IMR-90 (cell line): ENCODE measurements around the gene PTGDS. TPM values are rescaled to one million over a fixed set of nuclear protein-coding genes. Genes with fewer than 3 reads are reported as not detected.

ENCODE experiments used
- ATAC-seq: fragments of 200-7000 bp; cut with Tn5 transposase; 2 replicates; pipeline ENCODE4 v1.9.1; 2020; ENCODE audit warnings: low read depth, mild to moderate bottlenecking, moderate library complexity
- BruUV-seq: library from RNA; stranded (reverse); fragments of 400-500 nt; replicated peaks from 2 replicates; lab custom pipeline; 2021; lab: Mats Ljungman, UMichigan
- CTCF ChIA-PET: fragments of 300-600 bp; formaldehyde crosslinking; extraction: SDS; loops from one replicate; lab custom pipeline; 2021; ENCODE audit warnings: antibody characterized with exemption; lab: Yijun Ruan, JAX
- POLR2A ChIA-PET: fragments of 300-600 bp; sonication (Branson Sonifier 250); formaldehyde crosslinking; loops from one replicate; lab custom pipeline; 2022; ENCODE audit warnings: antibody characterized with exemption; ENCODE audit not compliant: unreplicated experiment; lab: Charles Lee
- DNase-seq: peaks from one replicate; pipeline ENCODE4 v3.0.0; 2013
- H2AFZ ChIP-seq: replicated peaks from 2 replicates; pipeline ENCODE3; 2013; ENCODE audit warnings: low read length, mild to moderate bottlenecking; ENCODE audit not compliant: poor library complexity
- H2AK5ac ChIP-seq: 2 replicates; pipeline ENCODE4 v1.6.1; 2013; ENCODE audit warnings: low read depth, low read length, inconsistent platforms
- H2AK9ac ChIP-seq: replicated peaks from 2 replicates; pipeline ENCODE3; 2013; ENCODE audit warnings: mild to moderate bottlenecking, low read depth, low read length, moderate library complexity; ENCODE audit not compliant: poor library complexity
- H2BK120ac ChIP-seq: 2 replicates; pipeline ENCODE4 v1.6.1; 2013; ENCODE audit warnings: low read depth, low read length, inconsistent platforms
- H2BK15ac ChIP-seq: 3 replicates; pipeline ENCODE4 v1.6.1; 2013; ENCODE audit warnings: low read depth, low read length, inconsistent platforms
- H2BK20ac ChIP-seq: 2 replicates; pipeline ENCODE4 v1.6.1; 2013; ENCODE audit warnings: low read depth, mild to moderate bottlenecking, inconsistent platforms, low read length, moderate library complexity
- H2BK5ac ChIP-seq: 2 replicates; pipeline ENCODE4 v1.6.1; 2013; ENCODE audit warnings: mild to moderate bottlenecking, low read depth, low read length, inconsistent platforms; ENCODE audit not compliant: poor library complexity, severe bottlenecking
- H3K14ac ChIP-seq: replicated peaks from 2 replicates; pipeline ENCODE4 v1.6.1; 2013; ENCODE audit warnings: low read depth, low read length, inconsistent platforms
- H3K18ac ChIP-seq: 2 replicates; pipeline ENCODE4 v1.6.1; 2013; ENCODE audit warnings: low read depth, low read length, control low read depth
- H3K23ac ChIP-seq: 2 replicates; pipeline ENCODE4 v1.6.1; 2013; ENCODE audit warnings: low read depth, low read length, inconsistent platforms
- H3K27ac ChIP-seq: 2 replicates; pipeline ENCODE4 v1.5.1; 2013; ENCODE audit warnings: mild to moderate bottlenecking, control low read depth, low read length; ENCODE audit not compliant: insufficient read depth
- H3K27me3 ChIP-seq: 2 replicates; pipeline ENCODE4 v1.6.1; 2013; ENCODE audit warnings: low read length; ENCODE audit not compliant: control insufficient read depth, insufficient read depth
- H3K36me3 ChIP-seq: 2 replicates; pipeline ENCODE4 v1.6.1; 2013; ENCODE audit warnings: low read length, mixed read lengths; ENCODE audit not compliant: control insufficient read depth, insufficient read depth
- H3K4ac ChIP-seq: 2 replicates; pipeline ENCODE4 v1.6.1; 2013; ENCODE audit warnings: low read depth, low read length, inconsistent platforms
- H3K4me1 ChIP-seq: 2 replicates; pipeline ENCODE4 v1.6.1; 2013; ENCODE audit warnings: low read length, mixed read lengths; ENCODE audit not compliant: control insufficient read depth, insufficient read depth
- H3K4me2 ChIP-seq: 2 replicates; pipeline ENCODE4 v1.6.1; 2013; ENCODE audit warnings: low read depth, mild to moderate bottlenecking, control low read depth, low read length, moderate library complexity
- H3K4me3 ChIP-seq: 2 replicates; pipeline ENCODE4 v1.5.1; 2013; ENCODE audit warnings: low read depth, mild to moderate bottlenecking, control low read depth, low read length, moderate library complexity; ENCODE audit not compliant: insufficient read depth
- H3K56ac ChIP-seq: 2 replicates; pipeline ENCODE4 v1.6.1; 2013; ENCODE audit warnings: low read length, inconsistent platforms; ENCODE audit not compliant: insufficient read depth; ENCODE audit errors: extremely low read depth
- H3K79me1 ChIP-seq, 2 experiments: 2 replicates each; pipeline ENCODE4 v1.6.1; 2013; ENCODE audit warnings: low read length in 2 of 2, inconsistent platforms in 1 of 2, low read depth in 1 of 2
- H3K9ac ChIP-seq: 2 replicates; pipeline ENCODE4 v1.6.1; 2013; ENCODE audit warnings: low read depth, low read length, control low read depth
- H3K9me1 ChIP-seq: 2 replicates; pipeline ENCODE4 v1.6.1; 2013; ENCODE audit warnings: low read length, inconsistent platforms; ENCODE audit not compliant: insufficient read depth
- H3K9me3 ChIP-seq: 2 replicates; pipeline ENCODE4 v1.6.1; 2013; ENCODE audit warnings: low read length; ENCODE audit not compliant: control insufficient read depth, insufficient read depth
- H4K20me1 ChIP-seq: 2 replicates; pipeline ENCODE4 v1.6.1; 2013; ENCODE audit warnings: low read length, inconsistent platforms; ENCODE audit not compliant: insufficient read depth
- H4K5ac ChIP-seq: 2 replicates; pipeline ENCODE4 v1.6.1; 2013; ENCODE audit warnings: mild to moderate bottlenecking, low read depth, low read length, control low read depth
- H4K8ac ChIP-seq, 2 experiments: 2 replicates each; pipeline ENCODE4 v1.6.1; 2013; ENCODE audit warnings: low read depth in 2 of 2, low read length in 2 of 2, control low read depth in 1 of 2, inconsistent platforms in 1 of 2
- H4K91ac ChIP-seq: 2 replicates; pipeline ENCODE4 v1.6.1; 2013; ENCODE audit warnings: low read depth, low read length, inconsistent platforms; ENCODE audit not compliant: insufficient read depth
- BHLHE40 ChIP-seq: fragments of 150-350 bp; IDR thresholded peaks from 2 replicates; pipeline ENCODE4 v1.6.1; 2016; ENCODE audit warnings: mild to moderate bottlenecking, low read depth, low read length
- CEBPB ChIP-seq: IDR thresholded peaks from 2 replicates; pipeline ENCODE4 v1.6.1; 2012; ENCODE audit warnings: low read depth, low read length, improper control_type of control experiment
- CHD1 ChIP-seq: IDR thresholded peaks from 2 replicates; pipeline ENCODE4 v1.6.1; 2012; ENCODE audit warnings: low read depth, low read length, improper control_type of control experiment
- CTCF ChIP-seq: conservative IDR thresholded peaks from 2 replicates; pipeline ENCODE4 v1.5.1; 2012; ENCODE audit warnings: mild to moderate bottlenecking, low read depth, low read length, improper control_type of control experiment
- ELK1 ChIP-seq: fragments of 150-350 bp; IDR thresholded peaks from 2 replicates; pipeline ENCODE4 v1.6.1; 2016; ENCODE audit warnings: low read depth, mild to moderate bottlenecking, low read length, moderate library complexity, borderline replicate concordance
- FOS ChIP-seq: fragments of 150-350 bp; IDR thresholded peaks from 2 replicates; pipeline ENCODE4 v1.6.1; 2016; ENCODE audit warnings: low read depth, low read length
- MAFK ChIP-seq: IDR thresholded peaks from 2 replicates; pipeline ENCODE4 v1.6.1; 2012; ENCODE audit warnings: low read depth, low read length, improper control_type of control experiment
- MAZ ChIP-seq: IDR thresholded peaks from 2 replicates; pipeline ENCODE4 v1.6.1; 2012; ENCODE audit warnings: low read depth, mild to moderate bottlenecking, low read length, improper control_type of control experiment, moderate library complexity, borderline replicate concordance
- MXI1 ChIP-seq: IDR thresholded peaks from 2 replicates; pipeline ENCODE4 v1.6.1; 2012; ENCODE audit warnings: low read depth, mild to moderate bottlenecking, low read length, moderate library complexity, borderline replicate concordance
- NFE2L2 ChIP-seq: fragments of 150-350 bp; IDR thresholded peaks from 2 replicates; pipeline ENCODE4 v1.6.1; 2016; ENCODE audit warnings: low read depth, mild to moderate bottlenecking, low read length
- POLR2A ChIP-seq: IDR thresholded peaks from 2 replicates; pipeline ENCODE4 v1.6.1; 2012; ENCODE audit warnings: mild to moderate bottlenecking, low read depth, low read length
- RAD21 ChIP-seq: IDR thresholded peaks from 2 replicates; pipeline ENCODE4 v1.6.1; 2012; ENCODE audit warnings: low read length, improper control_type of control experiment
- RCOR1 ChIP-seq: IDR thresholded peaks from 2 replicates; pipeline ENCODE4 v1.6.1; 2012; ENCODE audit warnings: mild to moderate bottlenecking, low read length, improper control_type of control experiment; ENCODE audit not compliant: insufficient replicate concordance
- RFX5 ChIP-seq: IDR thresholded peaks from 2 replicates; pipeline ENCODE4 v1.8.0; 2012; ENCODE audit warnings: low read depth, mild to moderate bottlenecking, low read length, moderate library complexity
- SMC3 ChIP-seq: fragments of 150-350 bp; IDR thresholded peaks from 2 replicates; pipeline ENCODE4 v1.6.1; 2016; ENCODE audit warnings: low read depth, mild to moderate bottlenecking, antibody characterized with exemption, low read length, moderate library complexity
- USF2 ChIP-seq: fragments of 150-350 bp; IDR thresholded peaks from 2 replicates; pipeline ENCODE4 v1.6.1; 2017; ENCODE audit warnings: mild to moderate bottlenecking, antibody characterized with exemption, low read length, low read depth
- WGBS, 2 experiments: methylation state at CpG; one replicate each; pipeline versions ENCODE4 v1.1.5 to v1.1.7; 2013; ENCODE audit warnings: missing lambda C conversion rate in 2 of 2; ENCODE audit not compliant: insufficient read length in 1 of 2; ENCODE audit errors: extremely low coverage in 2 of 2; 5-methylcytosine and 5-hydroxymethylcytosine counted together
- dilution Hi-C: fragments of 300-500 bp; cut with HindIII; formaldehyde crosslinking; loops from one replicate; pipeline ENCODE4 v1.14.3; 2018; ENCODE audit warnings: low sequenced_read_pairs; ENCODE audit not compliant: unreplicated experiment
- in situ Hi-C: fragments of 300-500 bp; cut with MboI; formaldehyde crosslinking; loops from 3 replicates; pipeline ENCODE4 v1.14.3; 2019; ENCODE audit warnings: low sequenced_read_pairs, inconsistent platforms, mixed read lengths
- intact Hi-C: fragments of 100-400 bp; cut with micrococcal nuclease; formaldehyde crosslinking; loops from 2 replicates; pipeline ENCODE4 v1.10.0; 2022
- polyA plus RNA-seq, 3 experiments: library from polyadenylated mRNA; depleted of rRNA; stranded (reverse); fragments of >200 nt; gene quantifications; 2 replicates each; pipeline ENCODE4 v1.2.3, GENCODE V29; 2012; ENCODE audit warnings: low replicate concordance in 1 of 3
- total RNA-seq: library from RNA; depleted of rRNA; stranded (reverse); fragments of >200 nt; gene quantifications from 2 replicates; pipeline ENCODE4 v1.2.3, GENCODE V29; 2012

PTGDS gene
- total and polyA plus RNA-seq, 2 of the 4 experiments (the other 2 are of a cell fraction) = 1.2 TPM; not detected in 1

- H2BK120ac ChIP-seq = no peak overlapping the region
- no peak overlapping the region for H3K4me2 ChIP-seq
- no peak overlapping the region for H2AFZ ChIP-seq
- ATAC-seq = no peak
- H3K4ac ChIP-seq = no peak overlapping the region
- H4K20me1 ChIP-seq = no peaks in the 10 kb centered on the region
- no peak overlapping the region for H2BK5ac ChIP-seq
- H2AK9ac ChIP-seq = no peak overlapping the region
- H3K56ac ChIP-seq = no peak overlapping the region
- H3K23ac ChIP-seq = no peak overlapping the region
- H3K9me3 ChIP-seq = no peaks in the 10 kb centered on the region
- H3K27me3 ChIP-seq = peaks cover 37% of the 10 kb centered on the region
- H3K9ac ChIP-seq = no peak overlapping the region
- DNase-seq = no peak
- ChIA-PET CTCF (interaction anchor here (1.2 kb wide), 1 partner anchor 34 kb away, joined by 4 read pairs; no protein-coding TSS in a partner anchor), POLR2A (no interaction called here)
- BruUV-seq = no TSS peak
- H4K8ac ChIP-seq = no peak overlapping the region
- no peak for TF ChIP-seq MXI1
- TF ChIP-seq RAD21 = no peak
- TF ChIP-seq MAZ = no peak
- TF ChIP-seq NFE2L2 = no peak
- TF ChIP-seq ELK1 = no peak
- no peak for TF ChIP-seq POLR2A
- no peak for TF ChIP-seq CTCF
- no peak for TF ChIP-seq MAFK
- TF ChIP-seq BHLHE40 = no peak
- no peak for TF ChIP-seq CEBPB
- no peak for TF ChIP-seq CHD1
- TF ChIP-seq RFX5 = no peak
- TF ChIP-seq FOS = no peak
- no peak for TF ChIP-seq SMC3
- no peak for TF ChIP-seq USF2
- no peak for TF ChIP-seq RCOR1
- no peak overlapping the region for H3K4me3 ChIP-seq
- H3K36me3 ChIP-seq = no peaks in the 10 kb centered on the region
- dilution Hi-C loops = no loop called here
- no peak overlapping the region for H2BK20ac ChIP-seq
- no peak overlapping the region for H2AK5ac ChIP-seq
- no peak overlapping the region for H4K5ac ChIP-seq
- no peaks in the 10 kb centered on the region for H3K79me1 ChIP-seq
- H3K4me1 ChIP-seq = peaks cover 7% of the 10 kb centered on the region; the same call in 1 of the 2 replicates
- in situ Hi-C loops = no loop called here
- H2BK15ac ChIP-seq = no peak overlapping the region
- WGBS, 2 experiments = 49% methylated on average over 5 of the region's 17 CpGs; no CpG with 5 or more reads in 1 of the 2 experiments
- no peak overlapping the region for H3K27ac ChIP-seq
- H3K9me1 ChIP-seq = no peaks in the 10 kb centered on the region
- H3K18ac ChIP-seq = no peak overlapping the region
- no peak overlapping the region for H3K14ac ChIP-seq
- intact Hi-C loops = no loop called here
- H4K91ac ChIP-seq = no peak overlapping the region
These were observed 4.4 kb downstream of the PTGDS start for GRCh38 chr9:136981588-136982231.
